Inflammatory macrophage treated with lipopolysaccharide for 4 hours (primary cell): Measurements from ENCODE around the gene UNC45B.
"Not testable (repeated sequence)": the region's sequence is repeated elsewhere in the genome, so short reads cannot be mapped to it uniquely, and the experiment has no call there.

ENCODE experiments used
- DNase-seq: peaks from one replicate; pipeline ENCODE4 v3.0.0-alpha.2; 2020

Gene UNC45B, protein sequence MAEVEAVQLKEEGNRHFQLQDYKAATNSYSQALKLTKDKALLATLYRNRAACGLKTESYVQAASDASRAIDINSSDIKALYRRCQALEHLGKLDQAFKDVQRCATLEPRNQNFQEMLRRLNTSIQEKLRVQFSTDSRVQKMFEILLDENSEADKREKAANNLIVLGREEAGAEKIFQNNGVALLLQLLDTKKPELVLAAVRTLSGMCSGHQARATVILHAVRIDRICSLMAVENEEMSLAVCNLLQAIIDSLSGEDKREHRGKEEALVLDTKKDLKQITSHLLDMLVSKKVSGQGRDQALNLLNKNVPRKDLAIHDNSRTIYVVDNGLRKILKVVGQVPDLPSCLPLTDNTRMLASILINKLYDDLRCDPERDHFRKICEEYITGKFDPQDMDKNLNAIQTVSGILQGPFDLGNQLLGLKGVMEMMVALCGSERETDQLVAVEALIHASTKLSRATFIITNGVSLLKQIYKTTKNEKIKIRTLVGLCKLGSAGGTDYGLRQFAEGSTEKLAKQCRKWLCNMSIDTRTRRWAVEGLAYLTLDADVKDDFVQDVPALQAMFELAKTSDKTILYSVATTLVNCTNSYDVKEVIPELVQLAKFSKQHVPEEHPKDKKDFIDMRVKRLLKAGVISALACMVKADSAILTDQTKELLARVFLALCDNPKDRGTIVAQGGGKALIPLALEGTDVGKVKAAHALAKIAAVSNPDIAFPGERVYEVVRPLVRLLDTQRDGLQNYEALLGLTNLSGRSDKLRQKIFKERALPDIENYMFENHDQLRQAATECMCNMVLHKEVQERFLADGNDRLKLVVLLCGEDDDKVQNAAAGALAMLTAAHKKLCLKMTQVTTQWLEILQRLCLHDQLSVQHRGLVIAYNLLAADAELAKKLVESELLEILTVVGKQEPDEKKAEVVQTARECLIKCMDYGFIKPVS

GRCh38 chr17:35147375-35147905 is at the start of gene UNC45B:
UNC45B (plus strand) TSS chr17:35147817; CDS start chr17:35148264, 447 bp downstream.
- DNase-seq = no peak

- DNase-seq = no peak
Measured at GRCh38 chr17:35099908-35100307, 47.7 kb upstream of the UNC45B start.

- DNase-seq = no peak
Measured at GRCh38 chr17:35101036-35101435, 46.6 kb upstream of the UNC45B start.

GRCh38 chr17:35101725-35102124 is 45.9 kb upstream of the UNC45B start:
- no peak for DNase-seq

DNA sequence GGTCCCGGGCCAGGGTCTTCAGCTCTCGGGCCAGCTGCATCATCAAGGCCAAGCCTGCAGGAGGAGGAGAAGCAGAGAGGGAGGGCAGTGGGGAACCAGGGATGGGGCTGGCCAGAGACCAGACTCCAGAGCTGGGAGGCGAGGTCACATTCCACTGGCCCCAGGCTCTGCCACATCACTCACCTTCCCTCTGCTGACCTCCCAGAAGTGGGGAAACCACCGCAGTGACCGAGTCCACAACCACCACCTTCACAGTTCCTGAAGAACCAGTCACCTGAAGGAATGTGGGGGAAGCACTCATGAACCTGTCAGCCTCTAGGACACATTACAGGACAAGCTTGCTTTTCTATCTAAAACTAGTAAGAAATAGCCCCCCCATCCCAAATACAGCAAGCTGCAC is 44.3 kb upstream of the UNC45B start:
- DNase-seq = no peak

- DNase-seq = no peak
Measured at GRCh38 chr17:35104844-35105450, 42.7 kb upstream of the UNC45B start.

DNA sequence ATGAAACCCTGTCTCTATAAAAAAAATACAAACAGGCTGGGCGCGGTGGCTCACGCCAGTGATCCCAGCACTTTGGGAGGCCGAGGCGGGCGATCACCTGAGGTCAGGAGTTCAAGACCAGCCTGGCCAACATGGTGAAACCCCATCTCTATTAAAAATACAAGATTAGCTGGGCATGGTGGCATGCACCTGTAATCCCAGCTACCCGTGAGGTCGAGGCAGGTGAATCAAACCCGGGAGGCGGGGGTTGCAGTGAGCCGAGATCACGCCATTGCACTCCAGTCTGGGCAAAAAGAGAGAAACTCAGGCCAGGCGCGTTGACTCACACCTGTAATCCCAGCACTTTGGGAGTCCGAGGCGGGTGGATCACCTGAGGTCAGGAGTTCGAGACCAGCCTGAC is 36.8 kb upstream of the UNC45B start:
- DNase-seq = not testable (repeated sequence)

DNA sequence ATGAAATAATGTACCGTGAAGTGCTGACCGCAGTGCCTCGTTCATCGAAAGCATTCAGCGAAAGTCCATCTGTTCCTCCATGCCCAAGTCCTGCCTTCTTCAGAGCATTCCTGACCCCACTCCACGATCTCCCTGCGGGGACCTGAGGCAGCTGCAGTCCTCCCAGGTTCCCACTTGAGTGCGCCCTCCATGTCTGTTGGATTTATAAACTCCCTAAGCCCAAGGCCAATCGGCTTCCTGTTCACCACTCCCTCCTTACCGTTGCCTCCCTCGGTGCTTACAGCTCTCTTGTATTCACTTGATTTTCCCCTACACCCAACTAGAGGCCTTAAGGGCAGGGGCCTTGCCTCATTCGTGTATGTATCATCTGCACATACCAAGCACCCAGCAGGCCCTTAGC is 30.8 kb upstream of the UNC45B start:
- DNase-seq = no peak

GRCh38 chr17:35117984-35118383 is 29.6 kb upstream of the UNC45B start:
- DNase-seq = peak; percentile 32

DNA sequence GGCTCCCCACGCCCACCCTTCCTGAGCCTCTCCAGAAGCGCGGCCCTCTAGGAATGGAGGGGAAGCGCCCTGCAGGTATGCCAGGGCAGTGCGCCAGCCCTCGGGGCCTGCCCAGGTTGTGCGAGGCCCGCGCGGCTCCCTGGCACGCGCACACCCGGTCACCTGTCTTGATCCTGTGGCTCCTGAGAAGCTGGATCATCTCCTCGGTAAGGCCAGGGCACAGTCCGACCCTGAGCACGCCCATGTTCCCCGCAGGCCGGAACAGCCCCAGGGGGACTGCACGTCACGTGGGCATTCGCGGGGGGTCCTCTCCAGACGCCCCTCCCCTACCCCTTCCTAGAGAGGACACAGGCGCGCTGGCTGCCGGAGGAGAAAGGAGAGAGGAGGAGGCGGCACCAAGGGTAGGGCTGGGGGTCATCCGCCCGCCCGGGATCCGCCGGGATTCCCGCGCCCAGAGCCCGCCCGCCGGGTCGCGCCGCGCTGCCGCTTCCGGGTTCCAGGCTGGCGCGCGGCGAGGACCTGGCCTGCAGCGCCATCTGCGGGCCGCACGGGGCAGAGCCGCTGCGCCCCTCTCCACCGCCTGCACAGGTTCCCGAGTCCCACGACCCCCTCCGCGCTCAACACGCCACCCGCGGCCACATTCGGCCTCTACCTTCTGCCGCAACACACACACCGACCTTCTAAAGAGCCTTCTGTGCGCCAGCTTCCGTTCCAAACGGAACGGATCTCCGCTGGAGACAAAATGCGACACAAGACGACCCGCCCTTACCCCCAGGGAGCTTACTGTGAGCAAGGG is 28.0 kb upstream of the UNC45B start, which contains the start of gene RAD51D:
TSS of gene RAD51D (minus strand) at position 491 of the 796 bp plus-strand sequence. CDS start at position 244, 247 bp downstream.
- DNase-seq = peak; percentile 68

DNA sequence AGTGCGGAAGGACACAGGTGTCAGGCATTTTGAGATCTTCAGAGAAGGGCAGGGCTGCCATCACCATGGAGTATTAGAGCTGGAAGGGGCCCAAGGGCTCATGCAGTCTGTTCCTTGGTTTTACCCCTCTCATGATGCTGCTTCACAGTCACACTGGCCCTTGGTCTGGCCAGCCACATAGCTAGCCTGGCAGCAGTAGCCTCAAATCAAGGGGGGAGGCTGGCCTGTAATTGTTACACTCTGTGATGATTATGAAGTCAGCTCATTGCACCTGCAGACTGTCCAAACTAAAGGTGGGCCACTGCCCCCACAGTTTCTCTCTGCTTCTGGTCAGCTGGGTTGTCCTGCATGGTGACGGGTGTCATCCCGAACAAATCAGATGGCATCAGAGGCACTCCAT is 26.3 kb upstream of the UNC45B start, which contains the start of gene FNDC8:
TSS of gene FNDC8 (plus strand) at position 301 of the 400 bp plus-strand sequence. CDS start at position 380, 79 bp downstream.
- no peak for DNase-seq

- DNase-seq = no peak
Measured at GRCh38 chr17:35127751-35128514, 19.7 kb upstream of the UNC45B start.

- DNase-seq = no peak
Measured at GRCh38 chr17:35129154-35129972, 18.3 kb upstream of the UNC45B start.

DNA sequence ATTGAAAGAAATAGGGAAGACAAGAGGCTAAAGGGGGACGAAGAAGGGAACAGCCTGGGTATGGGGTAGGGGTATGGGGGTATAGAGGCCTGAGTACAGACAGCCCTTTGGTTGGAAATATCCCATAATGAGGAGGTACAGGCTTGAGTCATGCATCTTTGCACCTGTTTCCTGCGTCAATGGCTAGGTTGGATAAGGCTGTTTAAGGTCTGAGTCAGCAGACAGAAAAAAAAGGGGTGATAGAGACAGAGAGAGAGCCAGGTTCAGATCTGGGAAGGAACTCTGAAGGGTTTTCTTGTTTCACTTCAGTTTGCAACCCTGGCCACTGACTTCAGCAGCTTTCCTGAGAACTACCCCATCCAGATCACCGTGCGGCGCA is 17.7 kb upstream of the UNC45B start:
- DNase-seq = no peak

DNA sequence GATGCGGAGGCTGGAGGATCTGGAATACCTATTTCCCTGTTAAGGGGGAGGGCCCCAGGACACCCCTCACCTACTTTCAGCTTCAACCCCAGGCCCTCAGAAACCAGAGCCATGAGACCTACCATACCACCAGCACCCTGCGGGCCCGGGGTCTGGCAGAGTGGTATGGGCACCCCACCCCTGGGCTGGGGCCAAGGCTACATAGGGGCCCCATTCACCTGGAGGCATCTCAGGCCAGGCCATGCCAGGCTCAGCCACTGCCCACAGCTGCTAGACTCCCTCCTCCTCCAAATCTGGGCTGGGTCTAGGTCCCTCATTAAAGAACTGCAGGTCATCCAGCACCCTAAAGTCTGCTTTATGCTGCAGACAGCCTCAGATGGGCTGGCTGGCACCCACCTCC is 17.2 kb upstream of the UNC45B start:
- no peak for DNase-seq

GRCh38 chr17:35132099-35132498 is 15.5 kb upstream of the UNC45B start:
- DNase-seq = no peak

DNA sequence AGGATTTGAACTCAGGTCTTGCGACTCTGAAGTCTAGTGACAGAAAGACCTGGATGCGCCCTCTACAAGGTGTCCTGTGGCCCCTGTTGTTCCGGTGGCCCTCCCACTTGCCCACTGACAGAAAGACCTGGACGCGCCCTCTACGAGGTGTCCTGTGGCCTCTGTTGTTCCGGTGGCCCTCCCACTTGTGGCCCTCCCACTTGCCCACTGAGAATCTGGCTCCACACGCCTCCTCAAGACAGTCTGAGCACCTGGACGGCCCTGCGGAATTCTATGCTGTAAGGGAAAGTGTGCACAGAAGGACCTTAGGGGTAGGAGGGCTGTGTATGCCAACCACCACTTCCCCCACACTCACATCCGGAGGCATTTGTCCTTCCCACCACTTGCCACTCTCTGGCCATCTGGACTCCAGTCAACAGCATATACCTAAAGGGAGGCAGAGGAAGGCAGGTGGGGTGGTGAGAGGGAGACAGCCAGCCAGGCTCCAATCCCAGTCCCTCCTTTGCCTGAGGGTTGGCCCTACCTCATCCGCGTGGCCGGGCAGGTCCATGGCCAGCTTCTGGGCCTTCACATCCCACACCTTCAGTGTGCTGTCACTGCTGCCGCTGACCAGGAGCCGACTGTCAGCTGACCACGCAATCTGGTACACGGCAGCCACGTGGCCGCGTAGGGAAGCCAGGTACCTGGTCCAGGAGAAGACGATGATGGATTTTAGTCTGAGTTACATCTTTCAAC is 14.6 kb upstream of the UNC45B start:
- DNase-seq = no peak

DNA sequence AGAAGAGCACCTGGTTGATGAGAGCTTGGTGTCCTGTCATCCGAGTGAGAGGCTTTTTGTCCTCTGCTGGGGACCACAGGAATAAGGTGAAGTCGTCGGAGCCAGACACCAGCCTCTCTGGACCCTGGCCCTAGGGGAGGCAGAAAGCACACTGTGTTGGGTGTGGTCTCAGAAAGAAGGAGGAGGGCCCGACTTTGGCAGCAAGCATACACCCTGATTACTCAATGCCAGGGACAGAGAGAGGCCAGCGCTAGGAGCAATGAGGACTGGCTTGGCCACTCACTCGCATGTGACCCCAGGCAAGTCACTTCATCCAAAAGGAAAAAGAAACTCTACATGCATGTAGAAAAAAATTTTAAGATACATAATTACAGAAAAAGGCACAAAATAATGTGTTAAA is 12.3 kb upstream of the UNC45B start:
- DNase-seq = no peak

- DNase-seq = no peak
Measured at GRCh38 chr17:35138218-35138617, 9.4 kb upstream of the UNC45B start.
